Parathyroid adenoma (tissue), 2 donors: ENCODE data around the gene QTRT2.
A peak's percentile ranks its signal among the peaks of the same experiment; 100 is the strongest.

ENCODE experiments used
- H2AFZ ChIP-seq: fragments of 300-600 bp; sonication (generic); one replicate; pipeline ENCODE4 v1.7.0; 2017; ENCODE audit warnings: antibody characterized with exemption, mild to moderate bottlenecking
- H3K27ac ChIP-seq: fragments of 300-600 bp; sonication (generic); one replicate; pipeline ENCODE4 v1.7.0; 2017
- H3K27me3 ChIP-seq: fragments of 300-600 bp; sonication (generic); one replicate; pipeline ENCODE4 v1.7.0; 2017; ENCODE audit warnings: low read length; ENCODE audit not compliant: control insufficient read depth, insufficient read depth
- H3K36me3 ChIP-seq: fragments of 300-600 bp; sonication (generic); one replicate; pipeline ENCODE4 v1.7.0; 2017; ENCODE audit warnings: low read length; ENCODE audit not compliant: control insufficient read depth, insufficient read depth
- H3K4me1 ChIP-seq: fragments of 300-600 bp; sonication (generic); one replicate; pipeline ENCODE4 v1.7.0; 2017; ENCODE audit warnings: control low read depth
- H3K4me2 ChIP-seq: fragments of 300-600 bp; sonication (generic); one replicate; pipeline ENCODE4 v1.7.0; 2017; ENCODE audit warnings: low read length
- H3K4me3 ChIP-seq: fragments of 300-600 bp; sonication (generic); one replicate; pipeline ENCODE4 v1.7.0; 2017; ENCODE audit warnings: low read depth, low read length
- H3K79me2 ChIP-seq: fragments of 300-600 bp; sonication (generic); one replicate; pipeline ENCODE4 v1.7.0; 2017; ENCODE audit warnings: control low read depth
- H3K9ac ChIP-seq: fragments of 300-600 bp; sonication (generic); one replicate; pipeline ENCODE4 v1.7.0; 2017; ENCODE audit warnings: mild to moderate bottlenecking
- H3K9me3 ChIP-seq: fragments of 300-600 bp; sonication (generic); one replicate; pipeline ENCODE4 v1.7.0; 2017; ENCODE audit warnings: low read length; ENCODE audit not compliant: control insufficient read depth
- TF ChIP-seq, protein P1 (sequence below): fragments of 300-600 bp; sonication (generic); IDR thresholded peaks from one replicate; pipeline ENCODE4 v1.7.0; 2017; ENCODE audit warnings: antibody characterized with exemption, mild to moderate bottlenecking
- donor health status: primary hyperparathyroidism.

QTRT2 gene

DNA sequence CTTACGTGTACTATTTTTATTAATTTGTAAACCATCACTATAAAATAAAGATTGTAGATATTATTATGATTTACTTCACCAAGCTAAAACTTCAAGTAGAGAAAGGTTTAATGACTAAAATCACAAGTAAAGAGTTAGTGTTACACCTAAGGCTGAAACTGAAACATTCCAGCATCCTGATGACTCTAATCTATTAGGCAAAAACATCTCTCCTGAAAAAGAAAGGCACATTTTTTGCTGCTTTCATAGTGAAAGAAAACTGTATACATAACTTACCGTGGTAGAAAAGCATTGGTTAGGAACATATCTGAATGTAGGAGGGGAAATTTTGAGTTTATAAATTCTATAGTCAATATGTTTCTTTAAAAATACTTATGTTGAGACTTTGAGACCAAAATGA is 35.6 kb upstream of the QTRT2 start:
- H3K36me3 ChIP-seq, result no peaks in the 10 kb centered on the region
- H3K4me3 ChIP-seq, result no peak overlapping the region
- no peak overlapping the region for H2AFZ ChIP-seq
- H3K27ac ChIP-seq, result no peak overlapping the region
- no peaks in the 10 kb centered on the region for H3K9me3 ChIP-seq
- no peaks in the 10 kb centered on the region for H3K27me3 ChIP-seq
- H3K4me1 ChIP-seq, result no peaks in the 10 kb centered on the region
- H3K9ac ChIP-seq, result no peak overlapping the region
- TF ChIP-seq, protein P1, sequence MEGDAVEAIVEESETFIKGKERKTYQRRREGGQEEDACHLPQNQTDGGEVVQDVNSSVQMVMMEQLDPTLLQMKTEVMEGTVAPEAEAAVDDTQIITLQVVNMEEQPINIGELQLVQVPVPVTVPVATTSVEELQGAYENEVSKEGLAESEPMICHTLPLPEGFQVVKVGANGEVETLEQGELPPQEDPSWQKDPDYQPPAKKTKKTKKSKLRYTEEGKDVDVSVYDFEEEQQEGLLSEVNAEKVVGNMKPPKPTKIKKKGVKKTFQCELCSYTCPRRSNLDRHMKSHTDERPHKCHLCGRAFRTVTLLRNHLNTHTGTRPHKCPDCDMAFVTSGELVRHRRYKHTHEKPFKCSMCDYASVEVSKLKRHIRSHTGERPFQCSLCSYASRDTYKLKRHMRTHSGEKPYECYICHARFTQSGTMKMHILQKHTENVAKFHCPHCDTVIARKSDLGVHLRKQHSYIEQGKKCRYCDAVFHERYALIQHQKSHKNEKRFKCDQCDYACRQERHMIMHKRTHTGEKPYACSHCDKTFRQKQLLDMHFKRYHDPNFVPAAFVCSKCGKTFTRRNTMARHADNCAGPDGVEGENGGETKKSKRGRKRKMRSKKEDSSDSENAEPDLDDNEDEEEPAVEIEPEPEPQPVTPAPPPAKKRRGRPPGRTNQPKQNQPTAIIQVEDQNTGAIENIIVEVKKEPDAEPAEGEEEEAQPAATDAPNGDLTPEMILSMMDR, result no peak
- H3K4me2 ChIP-seq, result no peak overlapping the region
- H3K79me2 ChIP-seq, result no peaks in the 10 kb centered on the region

DNA sequence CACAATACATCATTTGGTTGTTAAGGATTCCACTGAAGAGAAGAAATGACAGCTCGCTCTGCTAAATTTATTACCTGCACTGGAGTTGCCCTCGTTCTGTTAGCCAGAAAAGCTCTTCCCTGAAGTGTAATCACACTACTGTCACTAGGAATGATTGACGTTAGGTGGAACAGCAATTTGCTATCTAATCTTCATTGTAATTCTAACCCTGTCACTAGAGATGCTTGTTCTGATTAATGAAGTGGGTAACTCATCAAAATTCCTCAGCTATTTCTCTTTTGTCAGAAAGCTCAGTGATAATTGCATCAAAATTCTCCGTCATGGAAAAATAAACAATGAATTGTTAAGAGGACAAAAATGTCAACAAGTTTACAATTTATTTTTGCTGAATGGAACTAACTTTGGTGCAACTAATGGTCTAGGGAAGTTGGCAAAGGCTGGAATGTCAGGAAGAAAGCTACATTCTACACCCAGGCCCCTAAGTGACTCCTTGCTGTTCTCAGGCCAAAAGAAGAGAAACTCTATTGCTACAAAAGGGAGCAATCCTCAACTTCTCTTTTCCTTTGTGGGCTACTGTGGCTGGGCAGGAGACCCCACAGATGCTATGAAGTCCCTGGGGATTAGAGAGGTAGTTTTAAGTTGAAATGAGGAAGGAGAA is 34.3 kb upstream of the QTRT2 start:
- H3K27ac ChIP-seq, result no peak overlapping the region
- H3K36me3 ChIP-seq, result no peaks in the 10 kb centered on the region
- H3K9ac ChIP-seq, result no peak overlapping the region
- H3K9me3 ChIP-seq, result no peaks in the 10 kb centered on the region
- H3K27me3 ChIP-seq, result no peaks in the 10 kb centered on the region
- H3K4me1 ChIP-seq, result no peaks in the 10 kb centered on the region
- TF ChIP-seq, protein P1, result no peak
- peak overlapping the region; percentile 13 for H3K4me2 ChIP-seq
- no peak overlapping the region for H3K4me3 ChIP-seq
- H3K79me2 ChIP-seq, result no peaks in the 10 kb centered on the region
- H2AFZ ChIP-seq, result no peak overlapping the region

DNA sequence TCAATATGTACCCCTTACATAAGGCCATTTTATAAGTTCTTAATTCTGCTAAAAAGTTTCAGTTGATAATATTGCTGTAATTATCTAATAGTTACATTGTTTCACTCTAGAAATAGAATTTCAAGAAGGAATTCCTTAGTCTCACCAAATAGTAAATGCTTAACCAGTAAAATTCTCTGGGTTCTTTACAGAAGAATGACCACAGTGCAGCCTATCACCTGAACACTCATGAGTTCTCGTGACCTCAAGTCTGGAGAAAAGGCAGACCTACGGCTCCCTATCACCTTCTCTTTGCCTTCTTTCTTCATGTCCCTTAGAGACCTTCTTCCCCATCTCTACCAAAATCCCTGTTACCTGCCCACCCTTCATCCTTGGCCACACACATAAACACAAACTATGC is 31.1 kb upstream of the QTRT2 start:
- Histone ChIP-seq H3K4me2 (no peak overlapping the region), H3K36me3 (no peaks in the 10 kb centered on the region), H3K79me2 (no peaks in the 10 kb centered on the region), H3K27ac (no peak overlapping the region), H3K9me3 (no peaks in the 10 kb centered on the region), H3K4me1 (no peaks in the 10 kb centered on the region), H3K9ac (no peak overlapping the region), H2AFZ (no peak overlapping the region), H3K27me3 (no peaks in the 10 kb centered on the region), H3K4me3 (no peak overlapping the region)
- TF ChIP-seq, protein P1, result no peak

DNA sequence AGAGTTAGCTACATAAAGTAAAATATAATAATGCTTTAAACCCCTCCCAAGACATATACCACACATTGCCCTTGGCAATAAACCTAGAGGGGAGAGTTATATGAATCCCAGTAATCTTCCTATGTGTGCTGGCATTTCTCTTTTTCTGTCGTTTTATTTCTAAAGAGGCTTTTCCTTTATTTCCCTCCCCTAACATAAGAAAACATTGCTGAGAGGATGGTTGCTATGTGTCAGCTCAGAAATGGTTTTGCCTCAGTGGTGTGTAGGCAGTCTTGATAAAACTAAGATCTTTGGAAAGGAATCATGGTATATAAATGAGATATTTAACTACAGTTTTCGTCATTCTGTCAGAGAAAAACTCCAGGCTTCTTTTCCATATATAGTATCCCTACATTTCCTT is 30.2 kb upstream of the QTRT2 start:
- TF ChIP-seq, protein P1, result no peak
- Histone ChIP-seq H3K27me3 (no peaks in the 10 kb centered on the region), H3K79me2 (no peaks in the 10 kb centered on the region), H3K4me3 (no peak overlapping the region), H3K4me2 (no peak overlapping the region), H3K9me3 (no peaks in the 10 kb centered on the region), H2AFZ (no peak overlapping the region), H3K4me1 (no peaks in the 10 kb centered on the region), H3K27ac (no peak overlapping the region), H3K9ac (no peak overlapping the region), H3K36me3 (no peaks in the 10 kb centered on the region)

DNA sequence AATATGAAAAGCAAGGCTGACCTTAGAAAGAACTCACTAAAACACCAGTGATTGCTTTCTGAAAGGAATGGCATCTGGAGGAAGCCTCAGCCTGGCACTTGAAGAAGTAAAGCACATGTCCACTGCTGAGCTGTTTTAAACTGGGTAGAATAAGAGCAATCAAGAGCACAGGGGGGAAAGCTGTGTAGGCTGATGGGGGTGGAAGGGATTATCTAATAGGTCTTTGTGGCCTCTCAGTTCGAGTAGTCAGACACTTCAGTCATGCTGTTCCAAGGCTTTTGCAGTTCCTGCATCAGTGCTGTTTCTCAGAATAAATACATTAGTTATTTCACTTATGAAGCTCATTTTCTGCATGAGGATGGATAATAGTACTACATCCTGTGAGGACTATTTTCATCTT is 22.8 kb upstream of the QTRT2 start:
- Histone ChIP-seq H2AFZ (no peak overlapping the region), H3K27me3 (no peaks in the 10 kb centered on the region), H3K4me1 (no peaks in the 10 kb centered on the region), H3K27ac (no peak overlapping the region), H3K9ac (no peak overlapping the region), H3K9me3 (no peaks in the 10 kb centered on the region), H3K79me2 (no peaks in the 10 kb centered on the region), H3K4me2 (no peak overlapping the region), H3K36me3 (no peaks in the 10 kb centered on the region), H3K4me3 (no peak overlapping the region)
- TF ChIP-seq, protein P1, result no peak
